Neuronal stem cell (in vitro differentiated cells): ENCODE data around the gene FSD1.
A peak's percentile ranks its signal among the peaks of the same experiment; 100 is the strongest.

Source experiments
- DNase-seq: peaks from one replicate; pipeline ENCODE4 v3.0.0-alpha.2; 2013; ENCODE audit warnings: low spot score
- H2AFZ ChIP-seq: one replicate; pipeline ENCODE4 v1.6.1; 2013; ENCODE audit warnings: mild to moderate bottlenecking, low read length, inconsistent platforms
- H2AK5ac ChIP-seq: 2 replicates; pipeline ENCODE4 v1.6.1; 2013; ENCODE audit warnings: low read depth, mild to moderate bottlenecking, inconsistent platforms, low read length, moderate library complexity, mixed read lengths
- H2BK120ac ChIP-seq: 2 replicates; pipeline ENCODE4 v1.6.1; 2013; ENCODE audit warnings: low read depth, mild to moderate bottlenecking, inconsistent platforms, low read length, moderate library complexity, mixed read lengths
- H2BK12ac ChIP-seq: one replicate; pipeline ENCODE4 v1.6.1; 2013; ENCODE audit warnings: low read length, inconsistent platforms
- H2BK15ac ChIP-seq: 2 replicates; pipeline ENCODE4 v1.6.1; 2013; ENCODE audit warnings: mild to moderate bottlenecking, low read length, inconsistent platforms, mixed read lengths
- H2BK5ac ChIP-seq: one replicate; pipeline ENCODE4 v1.6.1; 2013; ENCODE audit warnings: inconsistent platforms, mild to moderate bottlenecking, low read length, moderate library complexity
- H3K14ac ChIP-seq: one replicate; pipeline ENCODE4 v1.6.1; 2013; ENCODE audit warnings: low read length, inconsistent platforms
- H3K18ac ChIP-seq: 2 replicates; pipeline ENCODE4 v1.6.1; 2013; ENCODE audit warnings: low read length, inconsistent platforms
- H3K23ac ChIP-seq: 2 replicates; pipeline ENCODE4 v1.6.1; 2013; ENCODE audit warnings: low read depth, mild to moderate bottlenecking, mixed read lengths, low read length, inconsistent platforms; ENCODE audit not compliant: poor library complexity
- H3K27ac ChIP-seq: replicated peaks from 3 replicates; pipeline ENCODE4 v1.5.1; 2013; ENCODE audit warnings: low read length, inconsistent platforms
- H3K27me3 ChIP-seq, 3 experiments: 2 replicates each; pipeline ENCODE4 v1.6.1; 2013; ENCODE audit warnings: low read length in 3 of 3, mild to moderate bottlenecking in 2 of 3, inconsistent platforms in 1 of 3, low read depth in 1 of 3, mixed read lengths in 1 of 3, moderate library complexity in 1 of 3; ENCODE audit not compliant: control insufficient read depth in 3 of 3, insufficient read depth in 3 of 3
- H3K36me3 ChIP-seq, 2 donors: replicated peaks in 1 of 2; 2 replicates each; pipeline ENCODE4 v1.6.1; 2013; ENCODE audit warnings: low read length in 2 of 2; ENCODE audit not compliant: control insufficient read depth in 2 of 2, insufficient read depth in 2 of 2
- H3K4ac ChIP-seq: 2 replicates; pipeline ENCODE4 v1.6.1; 2013; ENCODE audit warnings: inconsistent platforms, mild to moderate bottlenecking, low read length, moderate library complexity
- H3K4me1 ChIP-seq, 2 donors: 1 replicate in 1 of 2; 2 replicates in 1 of 2; pipeline ENCODE4 v1.6.1; 2013; ENCODE audit warnings: low read length in 2 of 2, low read depth in 1 of 2; ENCODE audit not compliant: control insufficient read depth in 2 of 2, insufficient read depth in 1 of 2
- H3K4me2 ChIP-seq: one replicate; pipeline ENCODE4 v1.6.1; 2013; ENCODE audit warnings: mild to moderate bottlenecking, low read length, inconsistent platforms; ENCODE audit not compliant: insufficient read depth, poor library complexity, severe bottlenecking
- H3K4me3 ChIP-seq, 2 donors: 2 replicates each; pipeline ENCODE4 v1.5.1; 2013; ENCODE audit warnings: low read length in 2 of 2, mild to moderate bottlenecking in 2 of 2, inconsistent platforms in 1 of 2, moderate library complexity in 1 of 2
- H3K79me1 ChIP-seq: one replicate; pipeline ENCODE4 v1.6.1; 2013; ENCODE audit warnings: low read depth, mild to moderate bottlenecking, inconsistent platforms, low read length, moderate library complexity
- H3K9ac ChIP-seq: one replicate; pipeline ENCODE4 v1.6.1; 2013; ENCODE audit warnings: mild to moderate bottlenecking, low read depth, low read length, inconsistent platforms; ENCODE audit not compliant: poor library complexity
- H3K9me3 ChIP-seq, 2 donors: replicated peaks in 1 of 2; 2 replicates each; pipeline versions ENCODE3 to v1.6.1; 2013; ENCODE audit warnings: low read length in 2 of 2, mild to moderate bottlenecking in 2 of 2, inconsistent platforms in 1 of 2, low read depth in 1 of 2, mixed read lengths in 1 of 2, moderate library complexity in 1 of 2; ENCODE audit not compliant: control insufficient read depth in 2 of 2, insufficient read depth in 1 of 2
- H4K8ac ChIP-seq: one replicate; pipeline ENCODE4 v1.6.1; 2013; ENCODE audit warnings: low read depth, mild to moderate bottlenecking, inconsistent platforms, low read length, moderate library complexity
- H4K91ac ChIP-seq: one replicate; pipeline ENCODE4 v1.6.1; 2013; ENCODE audit warnings: low read length, low read depth, mild to moderate bottlenecking, inconsistent platforms; ENCODE audit not compliant: poor library complexity
- WGBS, 2 donors: extraction: QIAGEN DNeasy Blood & Tissue Kit; methylation state at CpG; one replicate each; pipeline ENCODE4 v1.1.7; 2013; ENCODE audit warnings: missing lambda C conversion rate in 2 of 2, mixed read lengths in 1 of 2; ENCODE audit not compliant: insufficient read length in 2 of 2, insufficient replicate concordance in 1 of 2; ENCODE audit errors: extremely low coverage in 2 of 2; 5-methylcytosine and 5-hydroxymethylcytosine counted together

The FSD1 gene

DNA sequence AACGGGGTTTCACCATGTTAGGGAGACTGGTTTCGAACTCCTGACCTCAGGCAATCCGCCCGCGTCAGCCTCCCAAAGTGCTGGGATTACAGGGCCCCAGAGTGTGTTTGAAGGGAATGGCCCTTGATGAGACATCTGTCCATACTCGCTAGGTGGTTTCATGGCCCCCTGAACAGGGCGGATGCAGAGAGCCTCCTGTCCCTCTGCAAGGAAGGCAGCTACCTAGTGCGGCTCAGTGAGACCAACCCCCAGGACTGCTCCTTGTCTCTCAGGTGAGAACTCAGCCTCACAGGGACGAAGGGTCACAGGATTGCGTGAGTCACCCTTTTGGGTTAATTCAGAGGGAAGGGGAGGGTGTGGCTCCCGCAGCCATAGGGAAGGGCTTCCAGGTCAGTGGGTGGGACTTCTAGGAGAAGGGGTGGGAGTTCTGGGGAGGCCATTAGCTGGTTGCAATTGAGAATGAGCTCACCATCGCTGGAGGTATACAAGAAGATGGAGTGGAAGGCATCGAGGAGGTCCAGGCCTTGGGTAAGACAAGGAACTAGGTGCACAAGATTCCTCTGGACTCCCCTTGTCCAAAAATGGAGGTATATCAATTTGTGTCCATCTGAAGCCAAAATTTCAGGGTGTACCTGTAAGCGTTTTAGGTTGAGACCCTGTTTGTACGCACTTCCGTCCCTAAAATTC is 16.2 kb upstream of the FSD1 start:
- Histone ChIP-seq H2BK15ac (no peak overlapping the region), H4K91ac (no peak overlapping the region), H3K14ac (no peak overlapping the region), H3K27me3 (peaks cover 0 to 3% (median 0%) of the 10 kb centered on the region in 3 experiments), H2BK120ac (no peak overlapping the region), H3K27ac (no peak overlapping the region), H3K36me3 (peaks cover 0 to 37% of the 10 kb centered on the region in 2 donors), H3K4ac (no peak overlapping the region), H3K9ac (no peak overlapping the region), H3K18ac (no peak overlapping the region), H2AK5ac (no peak overlapping the region), H3K23ac (peak overlapping the region; percentile 58), H4K8ac (no peak overlapping the region), H3K9me3 (no peaks in the 10 kb centered on the region), H3K79me1 (no peaks in the 10 kb centered on the region), H2AFZ (no peak overlapping the region), H2BK12ac (no peak overlapping the region), H3K4me3 (no peak overlapping the region), H2BK5ac (no peak overlapping the region), H3K4me2 (no peak overlapping the region), H3K4me1 (peaks cover 7 to 9% of the 10 kb centered on the region in 2 donors)
- DNase-seq = no peak
- WGBS, 2 donors = no CpG with 5 or more reads among the region's 16 CpGs

DNA sequence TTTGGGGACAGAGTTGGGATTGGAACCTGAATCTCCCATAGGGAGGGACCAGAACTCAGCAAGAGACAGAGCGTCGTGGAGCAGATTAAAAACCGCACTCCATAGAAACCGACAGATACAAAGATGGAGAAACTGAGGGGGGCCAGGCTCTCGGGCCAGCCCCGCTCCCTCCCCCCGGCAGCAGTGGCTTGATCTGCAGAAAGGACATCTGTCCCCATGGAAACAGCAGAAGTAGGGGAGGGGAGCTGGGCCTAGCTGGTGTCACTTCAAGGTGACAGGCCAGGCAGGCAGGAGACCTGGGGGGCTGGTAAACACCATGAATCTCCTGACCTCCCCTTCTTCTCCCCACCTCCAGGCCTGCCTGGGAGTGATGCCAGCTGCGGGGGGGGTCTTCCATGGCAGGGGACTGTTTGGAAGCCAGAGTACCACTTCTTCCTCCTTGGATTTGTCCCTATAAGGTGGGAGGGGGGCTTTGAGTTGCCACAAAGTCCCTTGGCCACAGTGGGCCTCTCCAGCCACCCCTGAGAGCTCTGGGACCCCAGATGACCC is 13.1 kb upstream of the FSD1 start:
- Histone ChIP-seq H2AFZ (peak overlapping the region; percentile 11), H3K4me2 (no peak overlapping the region), H4K91ac (no peak overlapping the region), H4K8ac (no peak overlapping the region), H3K79me1 (no peaks in the 10 kb centered on the region), H3K9me3 (no peaks in the 10 kb centered on the region), H3K14ac (no peak overlapping the region), H3K9ac (no peak overlapping the region), H3K27ac (no peak overlapping the region), H3K4me1 (peaks cover 7% of the 10 kb centered on the region in 2 donors), H3K36me3 (peaks cover 0 to 24% of the 10 kb centered on the region in 2 donors), H3K4ac (no peak overlapping the region), H2BK15ac (no peak overlapping the region), H2BK12ac (no peak overlapping the region), H2BK120ac (no peak overlapping the region), H2AK5ac (peak overlapping the region; percentile 81), H3K27me3 (no peaks in the 10 kb centered on the region), H3K18ac (peak overlapping the region; percentile 74), H3K23ac (no peak overlapping the region), H3K4me3 (no peak overlapping the region), H2BK5ac (no peak overlapping the region)
- DNase-seq = no peak
- no CpG with 5 or more reads among the region's 8 CpGs for WGBS, 2 donors

DNA sequence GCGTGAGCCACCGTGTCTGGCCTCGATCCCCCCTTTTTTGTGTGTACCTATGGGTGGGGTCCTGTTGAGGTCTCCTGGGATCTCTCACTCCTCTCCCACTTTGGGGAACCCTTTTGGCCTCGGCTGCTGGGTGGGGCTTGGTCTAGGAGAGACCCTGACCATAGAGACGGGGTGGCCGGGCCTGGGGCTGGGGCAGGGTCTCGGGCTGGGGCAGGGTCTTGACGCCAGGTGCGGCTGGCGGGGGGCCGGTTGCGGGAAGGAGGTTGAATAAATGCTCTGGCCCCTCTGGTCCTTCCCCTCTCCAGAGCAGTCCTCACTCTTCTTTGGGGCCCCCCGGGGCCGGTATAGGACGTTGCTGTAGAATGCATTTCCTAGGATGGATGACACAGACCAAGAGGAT is 11.9 kb upstream of the FSD1 start:
- Histone ChIP-seq H3K27me3 (no peaks in the 10 kb centered on the region), H3K4me2 (no peak overlapping the region), H2BK12ac (no peak overlapping the region), H3K23ac (no peak overlapping the region), H3K4ac (no peak overlapping the region), H2BK15ac (no peak overlapping the region), H3K36me3 (peaks cover 0 to 18% of the 10 kb centered on the region in 2 donors), H2BK120ac (no peak overlapping the region), H3K14ac (no peak overlapping the region), H2BK5ac (no peak overlapping the region), H2AK5ac (peak overlapping the region; percentile 70), H3K9ac (no peak overlapping the region), H3K4me3 (no peak overlapping the region), H3K79me1 (no peaks in the 10 kb centered on the region), H3K18ac (peak overlapping the region; percentile 28), H3K27ac (no peak overlapping the region), H4K91ac (no peak overlapping the region), H3K4me1 (peaks cover 7% of the 10 kb centered on the region in 2 donors), H2AFZ (no peak overlapping the region), H4K8ac (no peak overlapping the region), H3K9me3 (no peaks in the 10 kb centered on the region)
- no CpG with 5 or more reads among the region's 15 CpGs for WGBS, 2 donors
- no peak for DNase-seq

DNA sequence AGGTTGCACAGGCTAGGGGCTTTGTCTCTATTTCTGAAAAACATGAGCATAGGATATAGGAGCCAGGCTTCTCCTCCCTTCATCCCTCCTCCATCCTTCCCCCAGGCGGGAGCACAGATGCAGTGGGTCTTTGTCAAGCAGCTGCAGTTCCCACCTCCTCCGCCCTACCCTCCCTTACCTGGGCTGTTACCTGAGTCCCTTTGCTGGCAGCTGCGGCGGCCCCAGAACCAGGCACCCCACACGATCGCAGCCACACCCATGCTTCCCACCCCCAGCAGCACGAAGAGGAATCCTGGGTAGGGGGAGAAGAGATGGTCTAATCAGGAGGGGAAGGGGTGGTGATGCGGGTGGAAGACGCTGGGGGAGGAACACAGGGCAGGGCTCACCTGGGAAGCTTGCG is 10.0 kb upstream of the FSD1 start:
- Histone ChIP-seq H2BK120ac (no peak overlapping the region), H3K14ac (no peak overlapping the region), H3K18ac (peak overlapping the region; percentile 28), H2BK12ac (peak overlapping the region; percentile 58), H3K27ac (no peak overlapping the region), H2BK5ac (no peak overlapping the region), H2AFZ (no peak overlapping the region), H3K9ac (no peak overlapping the region), H3K23ac (peak overlapping the region; percentile 73), H2AK5ac (peak overlapping the region; percentile 35), H3K4me2 (peak overlapping the region; percentile 11), H3K4ac (peak overlapping the region; percentile 11), H4K8ac (no peak overlapping the region), H3K27me3 (no peaks in the 10 kb centered on the region), H3K36me3 (peaks cover 0 to 7% of the 10 kb centered on the region in 2 donors), H2BK15ac (no peak overlapping the region), H3K9me3 (no peaks in the 10 kb centered on the region), H3K4me3 (no peak overlapping the region), H3K4me1 (peaks cover 7% of the 10 kb centered on the region in 2 donors), H4K91ac (no peak overlapping the region), H3K79me1 (no peaks in the 10 kb centered on the region)
- DNase-seq = no peak
- WGBS, 2 donors = no CpG with 5 or more reads among the region's 10 CpGs
